GM21367 (cell line): ENCODE data around the gene DHX35.
"Not testable (repeated sequence)": the region's sequence is repeated elsewhere in the genome, so short reads cannot be mapped to it uniquely, and the experiment has no call there.

ENCODE experiments used
- ATAC-seq: cut with Tn5 transposase; IDR thresholded peaks from one replicate; pipeline ENCODE4 v1.9.1; 2021; ENCODE audit not compliant: unreplicated experiment

DHX35 gene

DNA sequence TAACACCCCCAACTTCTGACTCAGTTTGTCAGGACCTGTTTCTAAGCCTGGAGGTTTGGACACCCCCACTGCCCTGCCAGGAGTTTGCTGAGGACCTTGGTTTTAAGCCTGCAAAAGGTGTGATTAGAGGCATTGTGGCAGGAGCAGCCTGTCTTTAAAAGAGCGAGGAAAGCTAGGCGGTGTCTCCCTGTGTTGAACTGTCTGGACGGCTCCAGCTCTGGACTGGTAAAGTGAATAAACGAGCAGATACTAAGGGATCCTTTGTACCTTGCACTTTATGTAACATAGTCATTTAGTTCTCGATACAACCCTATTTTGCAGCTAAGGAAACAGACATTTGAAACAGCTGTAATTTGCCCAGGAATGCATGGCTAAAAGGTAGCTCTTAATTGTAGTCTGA lies 21.5 kb upstream of the DHX35 start:
- ATAC-seq = no peak

DNA sequence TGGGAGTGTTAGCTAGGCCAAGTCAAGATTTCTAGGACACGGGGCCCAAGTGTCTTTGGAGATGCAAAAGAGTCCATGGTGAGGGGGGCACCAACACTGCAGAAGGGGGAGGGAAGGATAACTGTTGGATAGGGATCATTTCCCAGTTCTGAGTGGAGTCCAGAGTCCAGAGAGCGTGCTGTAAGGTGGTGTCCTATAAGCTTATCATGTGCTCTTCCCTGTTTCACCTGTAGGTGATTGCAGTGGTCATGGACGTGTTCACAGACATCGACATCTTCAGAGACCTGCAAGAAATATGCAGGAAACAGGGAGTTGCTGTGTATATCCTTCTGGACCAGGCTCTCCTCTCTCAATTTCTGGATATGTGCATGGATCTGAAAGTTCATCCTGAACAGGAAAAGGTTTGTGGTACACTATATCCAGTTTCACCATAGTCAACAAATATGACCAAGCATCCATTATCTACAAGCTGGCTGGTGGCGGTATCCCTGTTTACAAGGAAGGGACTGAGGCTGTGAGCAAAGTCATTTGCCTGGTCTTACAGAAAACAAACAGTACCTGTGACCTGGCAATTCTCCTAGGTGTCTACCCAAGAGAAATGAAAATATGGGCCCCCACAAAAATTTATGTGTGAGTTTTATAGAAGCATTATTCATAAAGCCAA lies 20.3 kb upstream of the DHX35 start:
- no peak for ATAC-seq

DNA sequence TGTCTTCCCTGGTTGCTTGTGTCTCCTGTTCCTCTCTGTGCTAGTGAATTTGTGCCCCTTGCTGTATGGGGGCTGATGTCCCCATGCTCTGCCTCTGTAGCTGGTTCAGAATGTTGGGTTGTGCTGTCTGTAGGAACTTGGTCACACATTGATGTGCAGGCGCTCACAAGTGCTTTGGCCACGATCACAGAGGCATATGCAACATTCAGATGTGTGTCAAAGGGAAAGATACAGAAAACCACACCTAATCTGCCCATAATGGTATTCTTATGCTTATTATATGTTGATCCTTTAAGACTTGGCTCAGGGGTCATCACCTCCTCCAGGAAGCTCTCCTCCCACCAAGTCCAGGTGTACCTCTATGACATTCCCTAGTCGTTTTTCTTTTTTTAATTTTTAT lies 17.1 kb upstream of the DHX35 start:
- no peak for ATAC-seq

DNA sequence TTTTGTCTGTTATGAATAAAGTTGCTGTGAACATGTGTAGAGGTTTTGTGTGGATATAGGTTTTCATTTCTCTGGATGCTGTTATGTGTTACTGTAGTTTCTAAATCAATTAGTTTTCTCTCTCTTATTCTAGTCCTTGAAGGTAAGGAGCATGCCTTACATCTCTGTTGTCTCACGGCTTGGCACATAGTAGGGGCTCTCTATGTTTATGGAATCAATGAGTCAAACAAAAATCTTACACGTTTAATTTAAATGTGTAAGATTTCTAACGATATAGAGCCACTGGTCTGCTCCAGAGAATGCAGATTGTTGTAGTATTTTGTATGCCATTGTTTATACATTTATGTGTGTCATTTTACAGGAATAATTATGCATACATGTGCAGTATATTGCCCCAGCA lies 15.3 kb upstream of the DHX35 start:
- ATAC-seq = no peak

DNA sequence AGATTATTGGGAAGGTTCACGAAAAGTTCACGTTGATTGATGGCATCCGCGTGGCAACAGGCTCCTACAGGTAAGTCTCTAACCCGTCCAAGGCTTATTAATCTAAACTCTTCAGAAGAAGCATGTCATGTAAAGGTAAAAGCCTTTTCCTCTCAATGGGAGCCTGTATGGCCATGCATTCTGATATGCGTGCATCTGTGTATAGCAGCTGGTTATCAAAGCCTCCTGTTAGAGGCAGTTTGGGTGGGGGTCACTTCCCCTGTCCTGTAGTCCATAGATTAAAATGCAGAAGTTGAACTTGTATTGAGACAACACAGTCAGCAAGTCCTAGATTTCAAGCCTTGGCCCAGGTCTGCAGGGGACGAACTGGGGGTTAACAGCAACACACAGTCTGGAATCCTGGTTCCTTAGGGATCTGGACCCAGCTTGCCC lies 14.2 kb upstream of the DHX35 start:
- no peak for ATAC-seq

DNA sequence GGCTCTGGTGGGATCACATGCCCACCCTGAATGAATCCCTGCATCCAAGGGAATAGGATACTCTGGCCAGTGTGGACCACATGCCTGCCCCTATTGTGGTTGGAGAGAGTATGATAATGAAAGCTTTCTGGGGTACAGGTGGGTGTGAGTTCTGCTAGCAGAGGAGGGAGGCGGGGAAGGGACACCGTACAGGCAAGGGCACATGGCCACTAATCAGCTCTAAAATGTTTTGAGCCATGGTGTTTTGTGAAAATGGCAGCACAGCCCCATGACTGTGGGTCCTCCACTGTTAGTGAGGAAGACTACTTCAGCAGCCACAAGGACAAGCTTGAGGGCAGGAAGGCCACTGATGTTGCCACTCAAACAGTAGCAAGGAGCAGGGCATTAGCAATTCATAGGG lies 11.9 kb upstream of the DHX35 start:
- no peak for ATAC-seq

DNA sequence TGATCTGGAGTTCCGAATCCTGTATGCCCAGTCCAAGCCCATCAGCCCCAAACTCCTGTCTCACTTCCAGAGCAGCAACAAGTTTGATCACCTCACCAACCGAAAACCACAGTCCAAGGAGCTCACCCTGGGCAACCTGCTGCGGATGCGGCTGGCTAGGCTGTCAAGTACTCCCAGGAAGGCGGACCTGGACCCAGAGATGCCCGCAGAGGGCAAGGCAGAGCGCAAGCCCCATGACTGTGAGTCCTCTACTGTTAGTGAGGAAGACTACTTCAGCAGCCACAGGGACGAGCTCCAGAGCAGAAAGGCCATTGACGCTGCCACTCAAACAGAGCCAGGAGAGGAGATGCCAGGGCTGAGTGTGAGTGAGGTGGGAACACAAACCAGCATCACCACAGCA lies 10.5 kb upstream of the DHX35 start:
- ATAC-seq = no peak

DNA sequence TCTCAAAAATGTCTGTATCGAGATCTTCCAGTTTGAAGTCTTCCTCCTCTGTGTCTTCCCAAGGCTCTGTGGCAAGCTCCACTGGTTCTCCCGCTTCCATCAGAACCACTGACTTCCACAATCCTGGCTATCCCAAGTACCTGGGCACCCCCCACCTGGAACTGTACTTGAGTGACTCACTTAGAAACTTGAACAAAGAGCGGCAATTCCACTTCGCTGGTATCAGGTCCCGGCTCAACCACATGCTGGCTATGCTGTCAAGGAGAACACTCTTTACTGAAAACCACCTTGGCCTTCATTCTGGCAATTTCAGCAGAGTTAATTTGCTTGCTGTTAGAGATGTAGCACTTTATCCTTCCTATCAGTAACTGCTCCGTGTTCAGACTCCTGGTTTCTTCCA lies 10.0 kb upstream of the DHX35 start:
- no peak for ATAC-seq

DNA sequence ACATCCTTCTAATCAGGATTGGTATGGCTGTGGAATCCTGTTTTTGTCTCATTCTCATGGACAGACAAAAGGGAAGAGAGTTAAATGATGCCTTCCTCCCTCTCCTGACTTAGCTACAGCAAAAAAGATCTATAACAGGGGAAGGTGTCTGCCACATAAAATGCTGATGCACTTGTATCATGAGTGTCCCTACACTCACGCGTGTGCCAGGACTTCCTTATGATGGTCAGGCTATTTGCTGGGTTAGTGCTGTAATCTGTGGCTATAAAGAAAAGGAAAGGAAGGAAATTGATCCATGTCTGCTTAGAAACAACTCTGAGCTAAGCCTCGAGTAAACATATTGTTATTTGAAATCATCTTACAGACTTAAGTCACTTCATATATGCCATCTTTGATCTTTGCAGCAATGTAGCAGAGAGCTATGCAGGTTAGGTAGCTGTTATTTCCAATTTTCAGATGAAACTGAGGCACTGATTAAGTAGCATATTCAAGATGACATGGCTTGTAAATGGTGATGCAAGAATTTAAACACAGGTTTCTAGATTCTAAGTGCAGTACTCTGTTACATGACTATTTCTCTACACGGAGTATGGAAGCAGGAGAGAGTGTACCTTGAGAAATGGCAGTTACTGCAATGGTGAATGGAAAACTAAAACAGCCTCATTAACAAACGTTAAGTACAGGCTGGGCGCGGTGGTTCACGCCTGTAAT lies 8.4 kb upstream of the DHX35 start:
- ATAC-seq = no peak

DNA sequence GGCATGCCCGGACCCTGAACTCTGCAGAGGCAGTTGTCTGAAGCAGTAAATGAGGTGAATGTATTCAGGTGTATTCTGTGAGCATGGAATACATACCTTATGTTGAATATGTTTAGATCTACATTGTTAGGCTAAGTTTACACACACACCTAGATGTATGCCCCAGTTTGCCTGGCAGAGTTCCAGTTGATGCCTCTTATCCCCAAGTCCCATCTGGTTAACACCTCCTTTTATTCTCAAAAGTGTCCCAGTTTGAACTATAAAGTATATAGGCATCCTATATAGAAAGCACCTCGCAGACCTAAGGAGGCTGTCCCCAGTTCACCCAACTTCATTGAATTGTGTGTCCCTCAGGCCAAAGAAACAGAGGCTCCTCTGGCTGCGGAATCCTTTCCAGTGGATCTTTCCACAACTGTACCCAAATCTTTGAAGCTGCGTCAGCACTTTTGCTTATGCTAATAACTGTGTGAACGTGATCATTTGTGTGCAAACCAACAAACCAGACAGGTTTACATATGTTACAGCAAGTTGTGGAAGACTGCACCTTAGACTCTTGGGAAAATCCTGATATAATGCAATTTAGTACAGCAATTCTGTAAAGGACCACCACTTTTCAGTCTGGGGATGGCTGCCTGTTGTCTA lies 4.8 kb upstream of the DHX35 start:
- ATAC-seq = no peak

DNA sequence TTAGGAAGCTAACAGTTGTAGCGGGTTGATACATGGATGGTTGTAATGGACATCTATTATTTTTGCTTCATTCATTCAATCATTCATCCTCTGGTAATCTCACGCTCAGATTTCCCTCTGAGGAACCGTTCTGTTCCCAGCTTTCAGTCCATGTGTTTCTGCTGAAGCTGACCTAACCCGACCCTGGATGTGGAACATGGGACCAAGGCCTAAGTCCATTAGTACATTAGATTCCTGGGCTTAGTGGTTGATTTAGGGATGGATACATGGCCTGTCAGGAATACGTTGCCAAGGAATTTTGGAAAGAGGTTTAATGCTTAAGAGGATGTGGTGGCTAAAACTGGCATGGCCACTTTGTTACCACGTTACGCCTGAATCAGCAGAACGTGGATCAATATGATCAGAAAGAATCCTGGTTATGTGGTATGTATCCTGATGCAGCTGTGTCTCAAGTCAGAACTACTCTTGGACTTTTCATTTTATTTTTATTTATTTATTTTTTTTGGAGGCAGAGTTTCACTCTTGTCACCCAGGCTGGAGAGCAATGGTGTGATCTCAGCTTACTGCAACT lies 4.1 kb upstream of the DHX35 start:
- no peak for ATAC-seq

DNA sequence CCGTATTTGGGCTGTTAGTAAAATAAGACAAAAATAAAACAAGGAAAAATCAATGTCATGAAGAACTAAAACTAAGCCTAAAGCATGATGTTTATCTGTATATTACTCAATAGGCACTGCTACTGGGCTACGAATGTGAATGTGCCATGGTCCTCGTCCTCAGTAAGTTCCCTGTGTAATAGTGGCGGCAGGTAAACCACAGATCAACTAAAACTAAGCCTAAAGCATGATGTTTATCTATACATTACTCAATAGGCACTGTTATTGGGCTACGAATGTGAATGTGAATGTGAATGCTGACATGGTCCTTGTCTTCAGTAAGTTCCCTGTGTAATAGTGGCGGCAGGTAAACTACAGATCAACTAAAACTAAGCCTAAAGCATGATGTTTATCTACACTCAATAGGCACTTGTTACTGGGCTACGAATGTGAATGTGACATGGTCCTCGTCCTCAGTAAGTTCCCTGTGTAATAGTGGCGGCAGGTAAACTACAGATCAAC lies 1.9 kb upstream of the DHX35 start:
- ATAC-seq = not testable (repeated sequence)

DNA sequence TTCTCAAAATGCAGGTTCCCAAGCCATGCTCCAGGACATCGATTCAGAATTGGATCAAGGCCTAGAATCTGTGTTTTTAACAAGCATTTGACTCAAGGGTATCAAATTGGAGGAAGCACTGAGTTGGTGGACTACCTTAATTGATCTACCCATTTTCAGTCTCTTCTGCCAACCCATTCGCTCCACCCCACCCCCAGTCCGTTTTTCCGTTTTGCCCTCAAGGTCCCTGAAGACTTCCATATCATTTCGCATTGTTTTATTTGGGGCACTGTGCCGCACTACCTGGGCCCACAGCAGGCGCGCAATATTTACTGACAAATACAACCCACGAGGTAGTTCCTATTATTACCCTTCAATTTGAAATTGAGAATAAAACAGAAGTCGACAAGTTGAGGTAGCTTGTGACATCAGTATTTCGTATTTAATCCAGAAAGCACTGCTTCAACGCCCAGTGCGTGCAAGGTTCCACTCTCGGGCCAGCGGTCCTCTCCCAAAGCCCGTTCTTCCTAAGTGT lies 557 bp upstream of the DHX35 start:
- no peak for ATAC-seq

DNA sequence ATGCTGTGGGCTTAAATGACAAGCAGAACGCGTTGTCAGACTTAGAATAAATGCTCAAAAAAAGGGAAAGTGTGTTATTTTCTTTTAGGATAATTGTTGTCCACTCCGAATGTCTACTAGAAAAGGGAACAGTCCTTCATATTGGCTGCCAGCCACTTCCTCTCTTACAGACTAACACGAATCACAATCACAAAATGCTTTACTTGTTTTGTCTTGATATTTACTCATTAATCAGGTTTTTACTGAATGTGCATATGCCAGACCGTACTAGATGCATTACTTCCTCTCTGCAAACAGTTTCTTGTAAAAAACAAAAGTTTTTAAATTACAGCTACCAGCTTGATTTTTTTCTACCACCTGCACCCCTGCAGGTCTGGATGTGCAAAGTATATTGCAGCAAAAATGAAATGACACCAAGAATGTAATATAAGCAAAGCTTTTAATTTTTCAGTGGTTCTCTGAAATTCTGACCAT lies 821 bp downstream of the DHX35 start:
- no peak for ATAC-seq

DNA sequence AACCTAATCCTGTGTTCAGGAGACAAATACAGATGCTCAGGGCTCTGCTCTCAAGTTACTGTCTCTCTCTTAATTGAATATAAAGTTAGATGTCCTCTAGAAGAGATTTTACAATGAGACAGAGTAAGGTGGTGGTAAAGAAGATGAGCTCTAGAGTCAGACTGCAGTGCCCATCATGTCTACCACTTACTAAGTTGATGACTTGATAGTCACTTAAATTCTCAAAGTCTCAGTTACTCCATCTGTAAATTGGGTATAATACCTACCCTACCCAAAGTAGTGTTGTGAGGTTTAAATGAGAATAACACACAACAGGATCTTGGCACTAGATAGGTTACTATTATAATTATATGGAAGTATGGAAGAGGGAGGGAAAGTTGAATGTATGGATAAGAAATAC lies 1.6 kb downstream of the DHX35 start:
- ATAC-seq = no peak

DNA sequence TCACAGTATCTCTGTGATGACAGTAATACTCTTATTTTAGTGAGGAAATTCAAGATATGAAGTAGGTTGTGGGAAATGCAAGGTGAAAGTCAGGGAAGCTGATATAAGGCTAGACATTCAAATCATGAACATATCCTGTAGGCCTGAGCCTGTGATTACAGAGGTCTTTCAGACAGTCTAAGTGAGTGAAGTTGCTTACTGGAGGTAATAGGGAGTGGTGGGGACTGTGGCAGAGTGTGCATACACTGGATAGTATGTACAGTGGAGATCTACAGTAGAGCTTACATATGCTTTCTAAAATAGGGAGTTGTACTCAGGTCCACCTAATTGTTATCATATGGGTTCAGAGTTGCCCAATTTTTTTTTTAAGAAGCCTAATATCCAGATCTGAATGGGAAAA lies 3.1 kb downstream of the DHX35 start:
- no peak for ATAC-seq

DNA sequence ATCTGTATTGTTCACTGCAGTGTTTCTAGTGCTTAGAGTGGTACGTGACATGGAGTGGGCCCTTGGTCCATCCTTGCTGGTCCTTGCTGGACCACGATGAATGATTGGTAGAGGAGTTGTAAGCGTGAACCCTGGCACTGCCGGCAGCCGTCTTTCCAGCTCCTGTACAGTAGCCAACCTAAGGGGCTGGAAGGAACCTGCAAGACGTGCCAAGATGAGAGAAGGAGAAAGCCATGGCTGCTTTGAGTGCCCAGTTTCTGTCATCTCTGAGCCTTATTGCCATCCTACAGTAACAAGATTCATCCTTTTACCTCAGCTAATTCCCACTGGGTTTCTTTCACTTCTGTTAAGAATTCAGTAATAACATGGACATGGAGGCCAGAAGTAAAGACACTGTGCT lies 5.9 kb downstream of the DHX35 start:
- ATAC-seq = no peak

DNA sequence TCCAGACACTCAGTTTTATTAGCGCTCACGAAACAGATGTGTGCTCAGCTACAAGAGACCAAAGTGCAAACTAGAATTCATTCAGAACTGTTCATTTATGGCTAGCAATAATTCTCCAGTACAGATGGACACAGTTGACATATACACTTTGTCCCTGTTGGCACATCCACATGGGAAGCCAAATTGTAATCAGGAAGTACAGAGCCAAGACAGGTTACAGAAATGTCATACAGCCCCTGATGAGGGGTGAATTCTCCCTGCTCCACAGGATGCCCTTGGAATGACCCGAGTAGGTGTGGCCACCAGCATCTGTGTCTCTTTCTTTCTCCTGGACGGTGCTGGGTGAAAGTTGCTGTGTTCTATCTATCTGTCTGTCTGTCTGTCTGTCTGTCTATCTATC lies 7.6 kb downstream of the DHX35 start:
- ATAC-seq = no peak

DNA sequence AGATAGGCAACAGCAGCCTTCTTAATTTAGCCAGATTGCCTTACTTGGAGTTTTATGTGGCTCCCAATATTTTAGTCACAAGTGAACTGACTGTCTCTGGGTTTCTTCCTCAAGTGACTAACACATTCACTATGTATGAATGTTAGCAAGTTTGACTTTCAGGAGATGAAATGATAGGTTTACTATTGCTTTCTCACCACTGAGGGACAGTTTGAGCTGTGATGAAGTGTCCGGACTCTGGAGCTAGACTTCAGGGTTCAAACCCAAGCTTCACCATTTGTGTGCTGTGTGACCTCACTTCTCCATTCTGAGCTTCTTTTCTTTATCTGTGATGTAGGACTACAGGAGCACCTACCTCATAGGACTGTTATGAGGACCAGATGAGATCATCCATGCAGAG lies 8.2 kb downstream of the DHX35 start:
- ATAC-seq = no peak

DNA sequence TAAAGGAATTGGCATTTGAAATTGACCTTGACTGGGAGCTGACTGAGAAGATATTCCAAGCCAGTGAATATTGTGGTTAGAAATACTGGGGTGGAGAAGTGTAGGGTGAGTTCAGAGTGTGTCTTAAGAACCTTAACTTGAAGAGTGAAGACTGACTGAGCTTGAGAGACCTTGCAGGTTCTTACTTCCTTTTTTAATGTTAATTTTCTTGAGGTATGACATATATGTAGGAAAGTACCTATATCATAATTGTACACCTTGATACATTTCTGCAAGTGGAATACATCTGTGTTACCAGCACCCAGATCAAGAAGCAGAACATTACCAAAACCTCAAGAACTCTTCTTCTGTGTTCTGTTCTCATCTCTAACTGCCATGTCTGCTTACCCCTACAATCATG lies 11.0 kb downstream of the DHX35 start:
- no peak for ATAC-seq

DNA sequence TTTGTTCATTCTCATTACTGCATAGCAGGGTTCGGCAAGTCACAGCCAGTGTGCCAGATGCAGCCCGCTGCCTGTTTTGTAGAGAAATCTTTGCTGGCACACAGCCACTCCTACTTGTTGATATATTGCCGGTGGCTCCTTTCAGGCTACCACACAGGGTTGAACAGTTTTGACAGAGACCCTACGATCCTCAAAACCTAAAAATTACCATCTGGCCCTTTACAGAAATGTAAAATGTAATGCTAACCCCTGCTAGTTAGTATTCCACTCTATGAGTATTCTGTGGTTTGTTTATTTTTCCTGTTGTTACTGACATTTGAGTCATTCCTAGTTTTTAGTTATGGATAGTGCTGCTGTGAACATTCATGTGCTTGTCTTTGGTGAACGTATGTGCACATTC lies 11.5 kb downstream of the DHX35 start:
- ATAC-seq = no peak
